T-helper 1 cell treated with Interleukin-12 subunit alpha and Interleukin-12 subunit beta and Interleukin-4 antibody, amounts not matched to agents 30 ng/mL and 1 ng/mL, for 36 hours (primary cell): ENCODE measurements around the gene PDE6D. TPM values are rescaled to one million over a fixed set of nuclear protein-coding genes. Genes with fewer than 3 reads are reported as not detected.

ENCODE experiments used
- intact Hi-C: fragments of 100-400 bp; cut with micrococcal nuclease; formaldehyde crosslinking; loops from one replicate; pipeline ENCODE4 v1.15.1; 2024
- total RNA-seq: library from RNA; stranded (reverse); gene quantifications from 2 replicates; pipeline ENCODE4 v1.2.3, GENCODE V29; 2022

Gene PDE6D
- total RNA-seq, 1 donor from 2014 or later: 39.1 TPM

DNA sequence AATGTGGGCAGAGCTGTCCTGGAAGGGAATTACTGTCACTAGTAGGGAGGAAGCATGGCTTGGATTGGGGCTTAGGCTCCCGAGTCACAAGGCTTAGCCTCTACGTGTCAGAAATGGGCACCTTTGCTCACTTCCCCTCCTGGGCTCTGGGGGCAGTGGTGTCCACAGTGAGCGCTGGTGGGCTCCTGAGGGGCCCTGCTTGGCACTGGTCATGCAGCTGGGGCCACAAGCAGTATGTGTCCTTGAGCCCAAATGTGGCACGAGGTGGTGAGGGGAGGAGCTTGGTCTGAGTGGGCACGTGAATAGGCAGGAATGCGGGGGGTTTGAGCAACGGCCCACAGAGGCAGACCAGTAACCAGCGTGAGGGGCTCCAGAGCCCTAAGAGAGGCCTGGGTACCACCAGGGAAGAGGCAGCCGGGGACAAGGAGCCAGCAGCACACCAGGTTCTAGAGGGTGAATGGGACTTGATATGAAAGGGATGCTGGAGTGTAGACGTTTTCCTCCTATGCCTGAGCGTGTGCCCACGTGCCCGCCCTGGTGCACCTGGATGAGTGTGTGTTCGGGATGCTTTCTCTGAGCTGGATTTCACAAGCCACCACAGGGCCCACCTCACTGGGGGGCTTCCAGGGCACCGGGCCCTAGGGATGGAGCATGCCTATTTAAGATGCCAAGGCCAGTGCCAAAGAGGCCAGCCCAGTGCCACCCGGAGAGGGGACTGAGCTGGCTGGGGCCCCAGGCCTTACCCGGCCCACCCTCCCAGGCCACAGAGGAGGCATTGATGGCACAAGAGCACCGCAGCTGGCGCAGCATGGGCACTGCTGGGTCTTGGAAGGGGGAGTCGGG, 95.5 kb downstream of the PDE6D start:
- intact Hi-C loops: no loop called here

DNA sequence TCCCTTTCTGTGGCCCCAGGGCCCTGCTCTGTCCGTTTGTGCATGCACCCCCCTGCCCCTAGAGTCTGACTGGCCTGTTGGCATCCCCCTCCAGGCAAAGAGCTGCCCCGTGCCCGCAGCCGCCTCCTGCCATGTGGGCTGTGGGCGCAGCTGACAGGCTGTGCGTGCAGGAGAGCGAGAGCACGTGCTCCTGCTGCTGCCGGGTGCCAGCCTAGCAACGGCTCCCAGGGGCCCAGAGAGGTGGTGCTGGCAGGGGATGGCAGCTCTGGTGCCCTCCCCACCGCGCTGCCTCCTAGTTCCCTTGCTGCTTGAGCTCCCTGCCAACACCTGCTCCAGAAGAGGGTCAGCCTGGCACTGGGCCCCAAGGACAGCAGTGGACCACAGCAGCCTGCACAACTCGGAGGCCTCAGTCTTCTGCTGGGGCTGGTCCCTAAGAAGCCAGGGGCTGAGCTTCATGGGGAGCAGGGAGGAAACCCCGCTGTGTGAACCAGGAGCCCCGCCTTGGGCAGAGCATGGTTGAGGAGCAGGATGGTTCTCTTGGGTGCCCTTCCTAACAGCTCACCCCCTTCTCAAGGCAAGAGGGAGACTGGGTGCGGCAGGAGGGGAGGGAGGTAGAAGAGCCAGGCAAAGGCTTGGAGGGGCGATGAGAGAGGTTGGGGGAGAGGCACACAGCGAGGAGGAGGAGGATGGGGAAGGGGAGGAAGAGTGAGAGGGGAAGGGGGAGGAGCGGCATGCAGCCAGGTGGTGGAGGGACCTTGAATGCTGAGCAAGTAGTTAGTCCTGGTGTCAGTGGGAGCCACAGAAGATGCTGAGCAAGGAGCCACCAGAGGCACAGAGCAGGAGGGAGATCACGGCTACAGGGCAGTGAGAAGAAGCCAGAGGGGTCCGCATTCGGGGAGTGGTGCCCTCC, 96.5 kb downstream of the PDE6D start:
- intact Hi-C loops: no loop called here

DNA sequence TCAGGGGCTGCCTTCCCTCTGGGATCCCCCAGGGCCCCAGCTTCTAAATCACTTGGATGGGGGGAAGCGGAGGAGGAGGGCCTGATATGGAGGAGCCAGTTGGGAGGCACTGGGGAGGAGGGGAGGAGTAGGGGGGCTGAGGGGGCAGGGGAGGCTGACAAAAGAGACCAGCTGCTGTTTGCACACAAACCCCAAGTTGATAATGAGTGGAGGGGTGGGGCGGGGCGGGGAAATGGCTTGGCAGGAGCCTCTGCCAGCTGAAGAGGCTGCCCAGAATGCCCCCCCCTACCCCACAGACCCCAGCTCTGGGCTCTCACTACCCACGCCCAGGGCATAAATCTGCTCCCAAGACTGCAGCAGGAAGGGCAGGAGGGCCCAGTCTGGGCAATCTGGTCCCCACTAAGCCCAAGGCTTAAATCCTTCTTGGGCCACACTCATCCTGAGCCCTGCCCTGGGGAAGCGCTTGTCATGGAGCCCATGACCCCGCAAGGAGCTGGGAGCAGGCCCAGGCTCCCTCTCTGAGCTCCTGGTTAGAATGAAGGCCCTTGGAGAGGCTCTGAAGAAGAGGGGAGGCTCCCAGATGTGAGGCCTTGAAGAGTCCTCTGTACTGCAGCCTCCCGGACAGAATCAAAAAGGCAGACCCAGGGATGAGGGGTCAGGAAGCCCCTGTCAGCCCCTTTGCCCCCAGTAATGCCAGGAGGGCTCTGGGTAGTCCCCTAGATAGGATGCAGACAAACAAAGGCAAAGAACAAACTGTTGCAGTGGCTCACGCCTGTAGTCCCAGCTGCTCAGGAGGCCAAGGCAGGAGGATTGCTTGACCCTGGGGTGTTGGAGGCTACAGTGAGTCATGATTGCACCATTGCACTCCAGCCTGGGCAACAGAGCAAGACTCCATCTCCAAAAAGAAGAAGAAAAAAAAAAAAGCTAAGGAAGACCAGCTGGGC, 97.5 kb downstream of the PDE6D start:
- intact Hi-C loops: no loop called here

DNA sequence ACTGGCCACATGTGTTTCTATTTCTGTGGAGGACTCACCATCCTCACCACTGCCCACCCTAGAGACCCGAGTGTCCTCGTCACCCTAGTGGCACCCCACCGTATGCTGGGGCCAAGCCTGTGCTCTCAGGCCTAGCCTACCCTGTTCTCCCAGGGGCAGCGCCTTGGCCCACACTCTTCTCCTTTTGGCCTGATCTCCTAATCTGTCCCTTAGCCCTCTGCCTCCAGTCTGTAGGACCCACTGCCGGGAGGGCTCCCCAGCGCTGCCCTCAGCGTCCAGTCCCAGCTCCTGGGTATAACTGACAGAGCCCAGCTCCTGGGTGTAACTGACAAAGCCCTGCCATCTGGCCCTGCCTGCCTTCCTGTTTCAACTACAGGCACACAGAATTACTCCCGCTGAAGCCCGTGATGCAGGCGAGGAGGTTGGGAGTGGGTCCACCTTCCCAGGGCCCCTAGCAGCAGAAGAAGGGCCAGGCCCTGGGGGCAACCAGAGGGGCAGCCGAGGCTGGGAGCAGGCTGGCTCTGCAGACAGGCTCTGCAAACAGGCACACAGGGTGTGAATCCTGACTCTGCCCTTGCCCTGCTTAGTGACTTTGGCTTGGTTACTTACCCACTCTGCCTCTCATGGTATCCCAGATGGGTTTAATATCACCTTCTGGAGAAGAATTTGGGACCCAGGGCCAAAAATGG, 98.3 kb downstream of the PDE6D start:
- intact Hi-C loops: no loop called here

Other genes with a start within 250 kb of the PDE6D start
- not detected in 2 replicates for gene TEX44, start 188.4 kb downstream of the PDE6D start, total RNA-seq
- 1,774 and 1,790 TPM in 2 replicates for gene PTMA, start 72.8 kb downstream of the PDE6D start, total RNA-seq
- 45.2 and 47.3 TPM in 2 replicates for gene COPS7B, start 5.2 kb upstream of the PDE6D start, total RNA-seq
- not detected in 2 replicates for gene NPPC, start 145.1 kb upstream of the PDE6D start, total RNA-seq
- 41.9 and 45.6 TPM in 2 replicates for gene DIS3L2, start 180.4 kb upstream of the PDE6D start, total RNA-seq